Hair follicle dermal papilla cell (primary cell): ENCODE results near the gene CTAG2. TPM values are rescaled to one million over a fixed set of nuclear protein-coding genes. Genes with fewer than 3 reads are reported as not detected.

Experiments used
- small RNA-seq: library from RNA; depleted of rRNA; stranded (forward); fragments of <200 nt; gene quantifications from one replicate; pipeline ENCODE3, GENCODE V24; 2012
- total RNA-seq: library from RNA; depleted of rRNA; stranded (reverse); fragments of >200 nt; gene quantifications from 2 replicates; pipeline ENCODE4 v1.2.3, GENCODE V29; 2012

CTAG2 gene
- total RNA-seq: 1.5 TPM in 1 of 2 replicates, not detected in the other

GRCh38 chrX:154653413-154653812 is at the start of gene CTAG2:
Gene CTAG2, minus strand, starts transcription at chrX:154653579. Its CDS starts 64 bp downstream, at chrX:154653515.

GRCh38 chrX:154619182-154619581 is 34.2 kb downstream of the CTAG2 start, which contains the start of gene CTAG1B:
Gene CTAG1B, minus strand, starts transcription at chrX:154619282. Its CDS starts 64 bp downstream, at chrX:154619218.

Small RNA genes lying within 50 kb of the gene (small RNA-seq; reads per million reads assigned to genes)
- gene AC244090.1 (not detected), gene AC244107.2 (not detected)

Other genes with a start within 250 kb of the CTAG2 start
- 54.7 and 73.2 TPM in 2 replicates for gene DNASE1L1, start 244.3 kb downstream of the CTAG2 start, total RNA-seq
- 19.9 and 22.6 TPM in 2 replicates for gene TAFAZZIN, start 242.0 kb downstream of the CTAG2 start, total RNA-seq
- gene ATP6AP1, start 224.9 kb downstream of the CTAG2 start, total RNA-seq: 52.0 and 53.1 TPM in 2 replicates
- 117 and 119 TPM in 2 replicates for gene GDI1, start 216.4 kb downstream of the CTAG2 start, total RNA-seq
- gene FAM50A, start 209.4 kb downstream of the CTAG2 start, total RNA-seq: 37.2 and 47.6 TPM in 2 replicates
- 23.8 and 35.0 TPM in 2 replicates for gene PLXNA3, start 195.3 kb downstream of the CTAG2 start, total RNA-seq
- gene LAGE3, start 174.3 kb downstream of the CTAG2 start, total RNA-seq: 13.3 and 19.4 TPM in 2 replicates
- 39.1 and 43.0 TPM in 2 replicates for gene UBL4A, start 167.0 kb downstream of the CTAG2 start, total RNA-seq
- gene SLC10A3, start 162.9 kb downstream of the CTAG2 start, total RNA-seq: 31.8 and 35.3 TPM in 2 replicates
- gene FAM3A, start 137.3 kb downstream of the CTAG2 start, total RNA-seq: 25.4 and 28.1 TPM in 2 replicates
- gene G6PD, start 106.7 kb downstream of the CTAG2 start, total RNA-seq: 98.6 and 101 TPM in 2 replicates
- gene IKBKG, start 106.0 kb downstream of the CTAG2 start, total RNA-seq: 12.7 and 15.2 TPM in 2 replicates
- gene CTAG1A, start 68.4 kb downstream of the CTAG2 start, total RNA-seq: not detected in 2 replicates
- not detected in 2 replicates for gene CTAG1B, start 34.3 kb downstream of the CTAG2 start, total RNA-seq
- gene GAB3, start 97.5 kb upstream of the CTAG2 start, total RNA-seq: 0.12 and 0.65 TPM in 2 replicates
- 23.6 and 27.7 TPM in 2 replicates for gene DKC1, start 109.3 kb upstream of the CTAG2 start, total RNA-seq
- gene MPP1, start 151.9 kb upstream of the CTAG2 start, total RNA-seq: 10.7 and 15.4 TPM in 2 replicates
- not detected in 2 replicates for gene SMIM9, start 181.1 kb upstream of the CTAG2 start, total RNA-seq
- 4.2 and 7.0 TPM in 2 replicates for gene F8A1, start 232.8 kb upstream of the CTAG2 start, total RNA-seq